Stimulated activated CD8-positive, alpha-beta memory T cell treated with anti-CD3 and anti-CD28 coated beads, Interleukin-4, amount 100 ng/mL, for 4 hours (primary cell): Measurements from ENCODE around the gene ARID1B.

ENCODE experiments used
- DNase-seq, 2 donors: peaks; one replicate each; pipeline ENCODE4 v3.0.0-alpha.2; 2020; ENCODE audit warnings: low read depth in 2 of 2, low spot score in 1 of 2

ARID1B gene

DNA sequence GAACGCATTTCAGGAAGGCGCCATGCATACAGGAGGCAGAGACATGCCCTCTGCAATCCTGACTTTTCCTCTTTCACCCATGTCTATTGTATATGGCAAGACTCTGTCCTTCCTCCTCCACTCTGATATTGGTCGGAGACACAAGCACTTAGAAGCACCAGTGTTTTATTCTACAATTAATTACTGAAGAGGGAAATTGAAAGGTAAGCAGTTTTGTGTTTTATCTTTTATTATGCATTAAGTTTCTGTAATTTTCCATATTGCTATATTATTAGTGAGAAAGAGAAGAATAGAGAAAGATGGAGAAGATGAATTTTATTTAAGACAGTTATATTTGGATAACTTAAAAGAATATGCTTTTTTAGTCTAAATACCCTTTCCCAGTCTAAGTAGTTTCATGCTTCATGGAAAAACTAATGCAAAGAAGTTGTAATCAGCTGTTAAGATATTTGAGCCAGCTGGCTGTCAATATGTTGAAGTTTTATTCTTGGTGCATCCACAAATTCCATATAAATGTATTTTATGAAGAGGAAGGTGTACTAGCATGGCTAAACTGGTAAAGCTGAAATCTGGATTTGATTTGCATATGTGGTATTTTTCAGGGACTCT lies 13.6 kb downstream of the ARID1B start:
- DNase-seq, result no peak

DNA sequence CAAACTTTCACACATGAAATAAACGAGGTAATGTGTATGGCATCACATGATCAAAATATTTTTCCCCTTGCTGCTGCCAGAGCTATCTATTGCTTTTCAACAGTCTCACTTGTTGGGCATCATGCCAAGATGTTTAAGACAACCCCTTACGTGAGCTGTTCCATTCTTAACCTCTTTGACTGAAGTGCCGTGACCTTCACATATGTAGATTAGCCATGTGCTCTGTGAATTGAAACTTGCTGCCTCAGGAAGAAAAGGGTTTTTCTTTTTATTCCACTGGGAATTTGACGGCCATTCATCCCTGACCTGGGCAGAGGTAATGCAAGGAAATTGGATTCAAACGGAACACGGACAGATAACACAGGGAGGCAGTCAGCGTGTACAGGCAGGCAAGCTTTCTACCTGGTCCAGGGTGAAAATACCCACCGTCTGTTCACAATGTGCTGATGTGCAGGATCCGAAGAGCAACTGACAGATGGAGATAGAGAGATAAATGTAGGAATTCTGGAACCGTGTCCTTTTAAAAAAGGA lies 14.2 kb downstream of the ARID1B start:
- no peak for DNase-seq

DNA sequence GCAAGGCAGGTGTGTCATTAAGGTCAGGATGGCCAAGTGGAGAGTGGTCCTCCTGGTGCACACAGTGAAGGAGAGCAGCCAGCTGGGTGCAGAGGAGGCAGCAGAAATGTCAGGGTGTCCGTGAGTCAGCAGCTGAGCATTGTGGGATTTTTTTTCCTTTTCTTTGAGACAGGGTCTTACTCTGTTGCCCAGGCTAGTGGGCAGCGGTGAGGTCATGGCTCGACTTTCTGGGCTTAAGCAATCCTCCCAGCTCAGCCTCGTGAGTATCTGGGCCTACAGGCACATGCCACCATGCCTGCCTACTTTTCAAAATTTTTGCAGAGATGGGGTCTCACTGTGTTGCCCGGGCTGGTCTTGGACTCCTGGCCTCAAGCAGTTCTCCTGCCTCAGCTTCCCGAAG lies 16.0 kb downstream of the ARID1B start:
- no peak for DNase-seq

DNA sequence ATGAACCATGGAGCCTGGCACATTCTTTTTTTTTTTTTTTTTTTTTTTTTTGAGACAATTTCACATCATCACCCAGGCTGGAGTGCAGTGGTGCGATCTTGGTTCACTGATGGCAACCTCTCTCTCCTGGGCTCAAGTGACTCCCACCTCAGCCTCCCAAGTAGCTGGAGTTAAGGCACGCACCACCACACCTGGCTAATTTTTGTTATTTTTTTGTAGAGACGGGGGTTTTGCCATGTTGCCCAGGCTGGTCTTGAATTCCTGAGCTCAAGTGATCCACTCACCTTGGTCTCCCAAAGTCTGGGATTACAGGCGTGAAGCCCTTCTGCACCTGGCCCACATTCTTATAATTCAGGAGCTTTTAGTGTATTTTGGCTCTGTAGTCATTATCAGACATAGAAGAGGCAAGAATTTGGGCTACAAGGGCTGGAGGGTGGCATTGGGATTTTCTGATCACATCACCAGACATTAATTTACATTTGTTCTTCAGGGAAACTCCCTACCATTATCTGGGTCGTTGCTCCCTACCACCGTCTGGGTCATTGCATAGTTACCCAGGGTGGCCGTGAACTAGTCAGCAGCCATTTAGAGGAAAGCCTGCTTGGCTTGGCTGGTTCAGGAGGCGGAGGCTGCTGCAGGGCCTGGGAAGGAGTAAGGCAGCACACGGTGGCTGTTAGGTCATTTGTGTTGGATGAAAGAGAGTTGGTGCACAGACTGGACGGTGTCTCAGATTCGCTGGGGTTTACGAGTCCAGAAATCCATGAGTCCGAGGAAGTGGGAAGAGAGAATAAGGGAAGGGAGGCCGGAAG lies 17.6 kb downstream of the ARID1B start:
- no peak for DNase-seq

DNA sequence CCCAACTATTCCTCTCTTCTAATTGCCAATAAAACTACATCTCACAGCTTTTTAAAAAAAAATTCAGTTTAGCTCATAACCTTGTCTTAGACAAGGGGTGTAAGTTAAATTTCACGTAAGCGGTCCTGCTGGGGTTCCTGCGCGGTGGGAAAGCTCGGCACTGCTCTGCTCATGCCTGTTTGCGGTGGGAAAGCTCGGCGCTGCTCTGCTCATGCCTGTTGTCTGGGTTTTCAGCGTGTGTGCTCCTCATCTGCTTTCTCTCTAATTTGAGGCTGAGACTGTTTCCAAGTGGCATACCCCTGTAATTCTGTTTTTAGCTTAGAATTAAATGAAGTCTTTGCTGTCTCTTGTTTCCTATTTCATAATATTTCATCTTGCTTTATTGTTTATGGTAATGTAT lies 18.6 kb downstream of the ARID1B start:
- no peak for DNase-seq

DNA sequence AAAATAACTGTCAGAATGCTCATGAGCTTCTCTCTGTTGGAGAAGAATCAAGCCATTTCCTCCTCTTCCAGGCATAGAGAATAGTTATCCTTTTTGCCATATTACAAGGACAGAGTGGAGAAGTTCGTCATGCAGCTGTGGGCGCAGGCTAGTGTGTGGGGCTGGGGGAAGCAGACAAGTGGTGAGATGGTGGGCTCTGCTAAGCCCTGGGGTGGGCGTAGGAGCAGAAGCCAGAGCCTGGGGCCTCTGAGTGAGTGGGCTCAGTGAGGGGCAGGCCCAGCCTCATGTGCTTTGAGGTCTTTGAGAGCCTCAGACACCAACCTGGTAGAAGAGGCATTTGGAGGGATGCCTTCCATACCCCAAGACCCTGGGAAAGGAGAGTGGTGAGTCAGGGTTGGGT lies 19.4 kb downstream of the ARID1B start:
- DNase-seq, result no peak

DNA sequence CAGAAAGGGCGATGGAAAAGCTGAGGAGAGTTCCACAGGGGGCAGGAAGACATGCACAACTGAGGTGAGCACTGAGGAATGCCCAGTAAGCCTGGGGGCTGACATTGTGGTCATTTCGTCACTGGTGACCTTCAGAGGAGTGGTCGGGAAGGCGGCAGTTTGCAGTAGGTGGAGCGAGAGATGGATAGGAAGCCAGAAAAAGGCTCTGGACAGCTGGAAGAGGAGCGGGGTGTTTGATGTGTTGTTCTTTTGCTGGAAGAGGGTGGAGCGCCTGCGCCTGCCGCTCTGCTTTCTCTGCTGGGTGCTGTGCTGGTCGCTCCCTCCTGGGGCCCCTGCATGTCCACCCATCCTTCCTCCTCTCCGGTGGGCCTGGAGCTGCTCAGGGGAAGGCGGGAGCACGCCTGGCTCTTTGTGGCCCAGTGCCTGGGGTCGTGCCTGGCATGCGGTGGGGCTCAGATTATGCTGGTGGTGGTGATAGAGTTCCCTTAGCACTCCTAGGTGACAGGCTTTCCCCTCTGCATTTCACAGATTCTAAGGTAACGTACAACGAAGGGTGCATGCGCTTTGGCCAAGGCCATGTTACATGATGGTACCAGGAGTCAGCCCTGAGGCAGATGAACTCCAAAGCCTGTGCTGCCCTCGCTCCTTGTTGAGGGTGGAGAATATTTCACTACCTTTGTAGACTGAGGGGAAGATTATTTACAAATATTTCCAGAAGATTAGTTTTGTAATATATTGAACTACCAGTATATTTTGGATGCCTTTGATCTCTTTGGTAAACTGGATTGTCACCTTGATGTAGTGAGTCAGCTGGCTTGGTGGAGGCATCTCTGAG lies 20.9 kb downstream of the ARID1B start:
- DNase-seq, result no peak

DNA sequence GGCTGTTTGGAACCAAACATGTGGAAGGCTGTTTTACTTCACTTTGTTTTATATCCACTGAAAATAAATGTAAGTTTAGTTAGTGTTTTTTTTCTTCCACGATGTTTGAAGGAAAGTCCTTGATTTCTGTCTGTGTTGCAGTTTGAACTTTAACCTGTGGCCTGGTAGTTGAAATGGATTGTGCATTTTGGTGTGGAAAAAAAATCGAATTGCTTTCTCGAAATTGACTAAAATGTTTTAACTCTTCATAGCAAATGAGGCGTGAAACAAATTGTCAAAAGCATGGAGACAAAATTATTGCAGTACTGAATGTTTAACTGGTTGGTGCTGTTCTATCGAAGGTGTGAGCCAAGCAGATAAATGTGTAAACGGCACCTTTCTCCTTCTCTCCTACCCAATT lies 24.5 kb downstream of the ARID1B start:
- no peak for DNase-seq

DNA sequence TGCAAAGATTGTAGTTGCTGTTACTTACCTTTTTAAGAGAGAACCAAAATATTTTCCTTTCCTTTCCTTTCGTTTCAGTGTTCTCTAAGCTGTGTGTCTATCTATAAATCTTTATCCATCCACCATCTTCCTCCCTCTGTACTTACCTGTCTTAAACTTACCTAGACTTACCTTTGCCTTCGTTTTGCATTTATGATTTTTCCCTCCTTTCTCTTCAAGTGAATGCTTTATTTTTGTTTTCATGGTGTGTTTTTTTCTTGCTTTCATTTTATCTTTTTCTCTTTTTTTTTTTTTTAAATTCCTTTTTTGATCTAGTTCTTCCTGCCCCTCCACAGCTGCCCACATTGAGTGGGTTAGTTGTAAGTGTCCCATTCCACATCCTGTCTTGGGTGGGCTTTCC lies 26.2 kb downstream of the ARID1B start:
- no peak for DNase-seq

DNA sequence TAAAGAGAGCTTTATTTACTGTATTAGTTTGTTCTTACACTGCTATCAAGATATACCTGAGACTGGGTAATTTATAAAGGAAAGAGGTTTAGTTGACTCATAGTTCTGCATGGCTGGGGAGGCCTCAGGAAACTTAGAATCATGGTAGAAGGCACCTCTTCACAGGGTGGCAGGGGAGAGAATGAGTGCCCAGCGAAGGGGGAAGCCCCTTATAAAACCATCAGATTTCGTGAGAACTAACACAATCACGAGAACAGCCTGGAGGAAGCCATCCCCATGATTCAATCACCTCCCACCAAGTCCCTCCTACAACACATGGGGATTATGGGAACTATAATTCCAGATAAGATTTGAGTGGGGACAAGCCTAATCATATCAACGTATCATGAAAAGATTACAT lies 27.2 kb downstream of the ARID1B start:
- DNase-seq, result no peak

DNA sequence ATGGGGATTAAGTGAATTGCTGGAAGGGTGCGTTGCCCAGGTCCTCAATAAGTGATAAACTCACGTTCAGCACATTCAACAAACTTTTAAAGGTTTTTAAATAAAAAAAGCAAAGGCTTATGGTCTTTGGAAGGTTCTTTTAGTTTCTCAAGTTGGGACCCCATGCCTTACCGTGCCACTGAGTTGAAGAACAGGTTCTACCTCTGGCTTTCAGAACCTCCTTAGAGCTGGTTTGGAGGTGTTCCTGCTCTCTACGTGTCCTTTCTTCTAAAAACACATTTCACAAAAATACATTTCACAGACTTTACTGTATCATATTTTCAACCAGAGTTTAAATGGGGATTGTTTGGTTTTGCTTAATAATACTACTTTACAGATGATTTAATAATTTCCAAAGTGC lies 29.0 kb downstream of the ARID1B start:
- DNase-seq, result no peak

DNA sequence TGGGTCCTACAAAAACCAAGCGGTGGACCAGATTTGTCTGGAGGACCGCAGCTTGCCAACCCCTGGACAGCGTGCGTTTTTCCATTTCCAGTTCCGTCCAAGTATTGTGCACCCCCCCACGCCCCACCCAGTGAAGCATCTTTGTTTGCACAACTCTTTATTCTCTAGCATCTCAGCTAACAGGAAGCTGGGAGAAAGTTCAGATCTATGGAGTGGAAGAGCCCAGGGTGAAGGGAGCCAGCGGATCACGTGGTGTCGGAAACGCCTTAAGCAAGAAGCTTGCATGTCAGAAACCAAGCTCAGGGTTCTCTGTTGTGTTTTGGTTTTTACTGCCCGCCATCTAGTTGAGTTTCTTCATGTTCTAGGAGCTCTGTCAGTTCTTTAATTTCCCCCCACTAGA lies 29.9 kb downstream of the ARID1B start:
- no peak for DNase-seq

DNA sequence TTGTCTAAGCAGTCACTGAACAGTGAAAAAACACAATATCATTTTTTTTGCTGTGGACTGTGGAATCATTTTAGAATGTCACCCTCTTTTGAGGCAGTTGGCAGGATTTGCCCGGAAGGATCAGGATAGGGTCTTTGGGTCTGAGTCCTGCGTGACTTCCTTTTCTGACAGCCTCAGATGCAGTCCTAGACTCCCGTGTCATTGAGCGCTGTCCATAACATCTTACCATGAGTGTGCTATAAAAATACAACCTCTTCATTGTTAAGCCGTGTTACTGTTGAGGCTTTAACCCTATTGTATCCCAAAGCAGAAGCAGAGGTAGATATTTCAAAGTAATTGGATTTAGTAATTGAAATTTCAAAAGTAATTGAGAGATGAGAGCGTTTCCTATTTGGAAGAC lies 30.6 kb downstream of the ARID1B start:
- no peak for DNase-seq

DNA sequence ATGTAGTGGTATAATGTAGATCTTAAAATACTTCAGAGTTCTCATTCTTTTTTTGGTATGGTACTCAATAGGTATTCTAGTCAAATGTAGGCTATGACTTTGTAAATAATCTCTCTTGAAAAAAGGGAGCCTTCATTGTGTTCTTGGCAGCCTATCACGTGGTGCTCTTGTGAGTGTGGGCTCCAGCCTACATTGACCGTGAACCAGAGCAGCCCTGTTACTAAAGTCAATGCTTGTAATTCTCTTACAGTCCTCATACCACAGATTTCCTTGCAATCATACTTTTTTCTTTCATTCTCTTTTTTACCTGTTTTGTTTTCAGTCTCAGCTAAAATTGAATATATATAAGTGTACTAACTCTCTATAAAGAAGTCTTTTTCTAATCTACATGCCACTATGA lies 31.1 kb downstream of the ARID1B start:
- DNase-seq, result no peak

DNA sequence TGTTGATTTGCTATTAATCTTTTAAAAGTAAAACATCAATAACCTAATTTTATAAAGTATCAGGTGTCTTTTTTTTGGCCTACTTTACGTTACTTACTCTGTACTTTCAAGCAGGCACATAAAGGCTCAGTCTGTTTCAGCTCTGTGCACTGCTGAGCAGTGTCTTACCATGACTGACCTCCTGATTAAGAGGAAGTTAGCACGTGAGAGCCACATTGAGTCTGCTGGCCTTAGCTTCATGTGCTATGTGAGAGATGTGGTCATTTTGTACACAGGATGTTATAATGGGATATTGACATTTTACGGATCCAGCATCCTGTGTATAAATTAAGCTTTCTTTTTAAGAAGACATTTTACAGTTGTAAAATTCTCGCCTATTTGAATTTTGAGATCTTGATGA lies 31.9 kb downstream of the ARID1B start:
- no peak for DNase-seq

DNA sequence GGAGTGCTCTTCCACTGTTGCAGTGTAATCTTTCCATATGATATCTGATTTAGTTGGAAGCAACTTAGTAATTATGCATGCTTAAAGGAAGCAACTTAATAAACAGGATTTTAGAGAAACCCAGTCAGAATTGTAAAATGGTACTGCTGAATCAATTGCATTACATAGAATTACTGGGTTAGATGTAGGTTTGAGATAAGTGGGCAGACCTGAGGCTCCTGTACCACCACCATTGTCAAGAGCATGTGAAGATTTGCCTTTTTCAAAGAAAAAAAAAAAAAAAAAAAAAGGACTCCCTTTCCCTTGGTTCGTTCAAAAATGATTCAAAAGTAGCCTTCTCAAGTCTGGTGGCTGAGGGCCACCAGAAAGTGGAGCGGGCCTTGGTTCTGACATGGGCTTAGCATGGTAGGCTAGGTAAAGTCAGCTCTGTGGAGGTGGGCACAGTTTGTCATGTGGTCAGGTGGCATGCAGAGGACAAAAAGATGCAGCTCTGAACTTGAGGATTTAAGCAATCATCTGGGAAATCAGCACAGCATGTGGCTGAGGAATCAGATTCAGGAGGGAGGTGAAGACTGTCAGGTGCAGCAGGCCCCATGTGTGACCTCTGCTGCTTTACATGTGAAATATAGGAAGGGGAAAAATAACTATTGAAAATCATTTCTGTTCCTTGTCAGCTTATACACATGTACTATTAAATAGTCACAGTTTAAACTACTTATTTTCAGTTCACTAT lies 32.4 kb downstream of the ARID1B start:
- DNase-seq, result no peak

DNA sequence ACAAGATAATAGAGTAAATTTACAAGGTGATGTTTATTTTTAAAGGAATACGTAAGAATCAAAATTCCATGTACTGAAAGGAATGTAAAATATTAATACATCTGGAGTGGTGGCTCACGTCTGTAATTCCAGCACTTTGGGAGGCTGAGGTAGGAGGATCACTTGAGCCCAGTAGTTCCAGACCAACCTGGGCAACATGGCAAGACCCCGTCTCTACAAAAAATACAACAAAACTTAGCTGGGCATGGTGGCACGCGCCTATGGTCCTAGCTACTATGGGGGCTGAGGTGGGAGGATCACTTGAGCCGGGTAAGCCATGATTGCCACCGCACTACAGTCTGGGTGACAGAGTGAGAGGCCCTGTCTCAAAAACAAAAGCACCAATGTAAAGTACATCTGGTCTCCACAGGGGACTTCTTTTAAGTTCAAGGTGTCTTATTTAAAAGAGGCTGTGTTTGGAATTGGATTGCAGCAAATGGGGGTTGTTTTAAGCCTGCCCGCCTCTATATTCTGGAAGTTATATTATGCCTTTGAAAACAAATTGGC lies 36.9 kb downstream of the ARID1B start:
- no peak for DNase-seq

DNA sequence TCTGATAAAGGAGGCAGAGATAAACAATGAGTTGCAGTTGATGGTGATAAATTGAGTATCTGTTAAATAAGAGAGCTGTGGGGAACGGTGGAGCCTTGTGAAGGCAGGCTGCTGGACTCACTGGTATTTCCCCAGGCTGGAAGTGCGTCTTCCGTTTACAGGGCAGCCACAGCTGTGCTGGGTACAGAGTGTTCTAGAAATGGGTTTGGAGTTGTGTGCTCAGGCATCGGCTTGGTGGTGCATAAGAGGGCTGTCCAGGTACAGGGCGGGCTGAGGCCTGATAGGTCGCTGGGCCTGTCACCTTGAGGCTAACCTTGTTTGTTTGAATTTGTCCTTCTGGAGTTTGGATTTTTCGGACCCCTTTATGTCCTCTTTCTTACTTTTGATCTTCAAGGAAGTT lies 39.3 kb downstream of the ARID1B start:
- no peak for DNase-seq

DNA sequence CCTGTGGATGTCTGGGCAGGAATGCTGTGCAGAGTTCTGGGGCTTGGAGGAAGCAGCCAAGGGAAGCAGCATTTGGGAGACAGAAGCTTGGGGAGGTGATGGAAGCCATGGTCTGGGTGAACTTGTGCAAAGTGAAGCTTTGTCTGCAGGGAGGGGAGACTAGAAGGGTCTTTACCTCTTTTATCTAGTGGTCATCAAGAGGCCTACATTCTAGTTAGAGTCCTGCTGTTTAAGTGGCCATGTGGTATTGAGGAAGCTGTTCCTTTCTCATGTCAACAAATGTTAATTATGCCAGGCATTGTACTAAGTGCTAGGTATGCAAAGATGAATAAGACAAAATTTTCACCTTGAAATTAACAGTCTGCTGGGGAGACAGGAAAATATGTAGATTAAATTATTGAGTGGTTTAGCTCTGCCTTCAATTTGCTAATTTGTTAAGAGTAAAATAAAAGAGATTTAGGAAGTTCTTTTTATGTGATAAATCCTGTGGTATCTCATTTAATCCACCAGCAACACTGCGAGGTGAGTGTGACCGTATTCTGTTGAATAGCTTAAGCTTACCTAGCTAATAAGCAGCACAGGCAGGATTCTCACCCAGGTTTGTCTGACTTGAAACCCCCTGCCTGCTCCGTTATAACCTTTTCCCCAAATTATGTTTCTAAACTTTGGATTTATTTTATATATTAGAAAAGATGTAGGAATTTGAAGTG lies 43.1 kb downstream of the ARID1B start:
- DNase-seq, result no peak

DNA sequence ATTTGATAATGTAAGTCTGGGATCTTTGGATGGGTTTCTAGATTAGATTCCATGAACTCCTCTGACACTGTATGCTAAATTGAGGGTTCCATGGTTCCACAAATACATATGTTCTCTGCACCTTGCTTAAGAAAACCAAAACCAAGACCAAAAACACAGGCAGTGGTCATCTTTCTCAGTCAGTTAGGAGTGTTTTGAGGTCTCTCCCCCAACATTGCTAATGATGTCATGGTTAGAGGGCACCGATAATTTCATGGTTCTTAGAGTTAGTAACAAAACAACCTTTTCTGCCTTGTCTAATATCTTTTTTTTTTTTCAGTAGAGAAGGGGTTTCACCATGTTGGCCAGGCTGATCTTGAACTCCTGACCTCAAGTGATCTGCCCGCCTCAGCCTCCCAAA lies 44.5 kb downstream of the ARID1B start:
- DNase-seq, result no peak
